Measurements from ENCODE around the gene PSMB3. TPM values are rescaled to one million over a fixed set of nuclear protein-coding genes. Genes with fewer than 3 reads are reported as not detected.
A peak's percentile ranks its signal among the peaks of the same experiment; 100 is the strongest.

PSMB3 gene
- total RNA-seq, 1 experiment from 2014 or later: 273 TPM

GRCh38 chr17:38749223-38750043 lies 3.1 kb upstream of the PSMB3 start (continued):
- TF ChIP-seq AFF4 (CRISPR knock-in tag; IDR thresholded peaks at IDR 0.05; ENCODE audit: borderline replicate concordance) (peak; percentile 68; the same call in 1 of the 2 replicates), ZNF232 (CRISPR knock-in tag; IDR thresholded peaks at IDR 0.05) (no peak; the same call in 1 of the 2 replicates), ESRRA (CRISPR knock-in tag; IDR thresholded peaks at IDR 0.05; ENCODE audit: borderline replicate concordance) (no peak), NR1H2 (CRISPR knock-in tag; IDR thresholded peaks at IDR 0.05) (no peak), NFATC4 (CRISPR knock-in tag; IDR thresholded peaks at IDR 0.05) (no peak), CREM (CRISPR knock-in tag; IDR thresholded peaks at IDR 0.05) (no peak), CREB1 (CRISPR knock-in tag; IDR thresholded peaks at IDR 0.05) (peak; percentile 54; the same call in 1 of the 2 replicates), STAT6 (CRISPR knock-in tag; conservative IDR thresholded peaks at IDR 0.05; ENCODE audit: low read depth) (no peak), FOXP4 (CRISPR knock-in tag; IDR thresholded peaks at IDR 0.05) (peak; percentile 88; the same call in 1 of the 2 replicates), TP53 (CRISPR knock-in tag; IDR thresholded peaks at IDR 0.05) (peak; percentile 29; the same call in 1 of the 2 replicates), USF2 (CRISPR knock-in tag; IDR thresholded peaks at IDR 0.05) (peak; percentile 87), KAT7 (CRISPR knock-in tag; IDR thresholded peaks at IDR 0.05; ENCODE audit: borderline replicate concordance) (no peak), HMGA2 (CRISPR knock-in tag; IDR thresholded peaks at IDR 0.05) (no peak), TCF7 (CRISPR knock-in tag; IDR thresholded peaks at IDR 0.05; ENCODE audit: low read depth) (no peak), PRRX2 (CRISPR knock-in tag; IDR thresholded peaks at IDR 0.05) (no peak)

GRCh38 chr17:38750044-38750311 lies 2.6 kb upstream of the PSMB3 start:
- H3K9me3 Mint-ChIP-seq: no peaks in the 10 kb centered on the region
- POLR2A ChIA-PET: interaction anchor here (1.6 kb wide), 1 partner anchor 45 kb away, joined by 6 read pairs; the partner anchor contains the start of gene MLLT6
- CTCF ChIA-PET: interaction anchor here (0.8 to 4.4 kb wide), 3 partner anchors 11 to 63 kb away, joined by 5 to 45 read pairs (median 7); no protein-coding TSS in a partner anchor
- peaks cover 34% of the 10 kb centered on the region for H3K4me1 Mint-ChIP-seq
- peaks cover 11% of the 10 kb centered on the region for H3K36me3 Mint-ChIP-seq
- ATAC-seq: no peak
- peak overlapping the region; percentile 90 for H3K27ac Mint-ChIP-seq
- H3K27me3 Mint-ChIP-seq (ENCODE audit: low read depth): peaks cover 2% of the 10 kb centered on the region
- no peak for DNase-seq (ENCODE audit: low spot score)
- H3K4me3 Mint-ChIP-seq: peak overlapping the region; percentile 97
- TF ChIP-seq ZBTB43 (CRISPR knock-in tag; IDR thresholded peaks at IDR 0.05) (0 out of 2 replicates have a peak, but pooled peaks have one; percentile 11), ZMAT4 (CRISPR knock-in tag; IDR thresholded peaks at IDR 0.05) (no peak), ZNF121 (CRISPR knock-in tag; IDR thresholded peaks at IDR 0.05) (no peak), IRF1 (CRISPR knock-in tag; IDR thresholded peaks at IDR 0.05) (0 out of 2 replicates have a peak, but pooled peaks have one; percentile 8), SOX15 (CRISPR knock-in tag; IDR thresholded peaks at IDR 0.05) (no peak)

Measured in WTC11 (cell line).